ENCODE data around the gene PLD1.
"Not testable (repeated sequence)": the region's sequence is repeated elsewhere in the genome, so short reads cannot be mapped to it uniquely, and the experiment has no call there.

PLD1 gene

GRCh38 chr3:171753665-171754408 lies 56.4 kb downstream of the PLD1 start:
- H3K4me3 ChIP-seq (ENCODE audit: low read depth, low read length), result no peak overlapping the region
- no peak for TF ChIP-seq CTCF (IDR thresholded peaks at IDR 0.05; ENCODE audit: borderline replicate concordance, insufficient read depth, low read depth, low read length)

- no peak for TF ChIP-seq CTCF (IDR thresholded peaks at IDR 0.05; ENCODE audit: borderline replicate concordance, insufficient read depth, low read depth, low read length)
- no peak overlapping the region for H3K4me3 ChIP-seq (ENCODE audit: low read depth, low read length)
Measured at GRCh38 chr3:171753025-171753472, 57.2 kb downstream of the PLD1 start.

DNA sequence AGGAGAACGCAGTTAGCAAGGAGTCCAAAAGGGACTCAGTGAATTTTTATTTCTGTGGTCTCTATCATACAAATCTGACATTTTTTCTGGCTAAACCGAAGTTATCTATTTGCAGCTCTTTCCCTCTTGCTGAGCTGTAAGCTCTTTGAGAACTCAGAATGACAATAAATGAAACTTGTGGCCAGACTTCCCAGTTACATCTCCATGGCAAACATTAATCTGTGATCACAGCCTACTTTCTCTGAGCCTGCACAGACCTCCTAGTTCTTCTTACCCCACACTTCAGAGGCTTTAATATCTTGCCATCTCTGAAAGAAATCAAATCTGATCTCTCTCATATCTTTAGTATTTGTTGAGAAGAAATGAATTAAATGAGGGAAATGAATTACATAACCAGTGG lies 58.0 kb downstream of the PLD1 start:
- no peak overlapping the region for H3K4me3 ChIP-seq (ENCODE audit: low read depth, low read length)
- TF ChIP-seq CTCF (IDR thresholded peaks at IDR 0.05; ENCODE audit: borderline replicate concordance, insufficient read depth, low read depth, low read length), result no peak

DNA sequence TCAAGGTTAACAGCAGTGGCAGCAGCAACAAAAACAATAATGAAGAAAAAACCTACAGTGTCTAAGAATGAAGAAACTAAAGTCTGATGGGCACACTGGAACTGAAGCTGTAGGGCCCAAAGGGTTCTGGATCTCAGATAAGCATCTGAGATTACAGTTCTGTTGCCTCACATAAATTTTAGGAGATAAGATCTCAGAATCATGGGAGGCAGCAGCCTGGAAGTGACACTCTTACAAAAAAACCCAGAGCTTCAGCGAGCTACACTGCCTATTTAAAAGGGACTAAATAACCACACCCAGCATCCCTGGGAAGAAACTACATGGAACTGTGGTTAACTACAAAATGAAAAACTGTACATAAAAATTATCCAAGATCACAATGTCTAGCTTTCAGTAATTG lies 61.2 kb downstream of the PLD1 start:
- no peak overlapping the region for H3K4me3 ChIP-seq (ENCODE audit: low read depth, low read length)
- no peak for TF ChIP-seq CTCF (IDR thresholded peaks at IDR 0.05; ENCODE audit: borderline replicate concordance, insufficient read depth, low read depth, low read length)

GRCh38 chr3:171748064-171748924 lies 62.0 kb downstream of the PLD1 start:
- no peak for TF ChIP-seq CTCF (IDR thresholded peaks at IDR 0.05; ENCODE audit: borderline replicate concordance, insufficient read depth, low read depth, low read length)
- H3K4me3 ChIP-seq (ENCODE audit: low read depth, low read length), result no peak overlapping the region

GRCh38 chr3:171747223-171747920 lies 62.9 kb downstream of the PLD1 start:
- no peak for TF ChIP-seq CTCF (IDR thresholded peaks at IDR 0.05; ENCODE audit: borderline replicate concordance, insufficient read depth, low read depth, low read length)
- no peak overlapping the region for H3K4me3 ChIP-seq (ENCODE audit: low read depth, low read length)

- not testable (repeated sequence) for H3K4me3 ChIP-seq (ENCODE audit: low read depth, low read length)
Measured at GRCh38 chr3:171746320-171747222, 63.7 kb downstream of the PLD1 start.

All from GM12875 (cell line).